B cell (primary cell): ENCODE measurements around the gene TDRD12. TPM values are rescaled to one million over a fixed set of nuclear protein-coding genes. Genes with fewer than 3 reads are reported as not detected.
"Not testable (repeated sequence)": the region's sequence is repeated elsewhere in the genome, so short reads cannot be mapped to it uniquely, and the experiment has no call there.

Source experiments
- ATAC-seq: fragments of 200-7000 bp; cut with Tn5 transposase; one replicate; pipeline ENCODE4 v1.10.0; 2021; ENCODE audit warnings: low read depth, mild to moderate bottlenecking, moderate number of reproducible peaks, moderate library complexity
- CTCF ChIA-PET: fragments of 350-600 bp; sonication (Branson Sonifier 250); formaldehyde crosslinking; loops from one replicate; lab custom pipeline; 2021; ENCODE audit warnings: antibody characterized with exemption, inconsistent platforms; lab: Charles Lee
- POLR2A ChIA-PET: fragments of 350-600 bp; sonication (Branson Sonifier 250); formaldehyde crosslinking; loops from one replicate; lab custom pipeline; 2021; ENCODE audit warnings: antibody characterized with exemption; lab: Charles Lee
- DNase-seq: peaks from one replicate; pipeline ENCODE4 v3.0.0; 2013
- H2AFZ ChIP-seq: 2 replicates; pipeline ENCODE4 v1.6.1; 2012; ENCODE audit warnings: mild to moderate bottlenecking, low read depth, low read length; ENCODE audit not compliant: insufficient read depth, poor library complexity, severe bottlenecking
- H3K27ac ChIP-seq, 2 donors: 1 replicate in 1 of 2; 2 replicates in 1 of 2; pipeline ENCODE4 v1.5.1; 2012 to 2013; ENCODE audit warnings: low read length in 2 of 2, mild to moderate bottlenecking in 2 of 2, moderate library complexity in 1 of 2
- H3K27me3 ChIP-seq, 4 experiments: fragments of 200-600 bp in 1 of 4; sonication (generic) in 1 of 4; replicated peaks in 1 of 4; 1 replicate in 2 of 4; 2 replicates in 2 of 4; pipeline versions ENCODE4 v1.6.1 to v1.7.0; 2013 to 2016; ENCODE audit warnings: low read length in 3 of 4, mild to moderate bottlenecking in 2 of 4, mixed read lengths in 1 of 4, moderate library complexity in 1 of 4; ENCODE audit not compliant: insufficient read depth in 4 of 4, control insufficient read depth in 3 of 4; ENCODE audit errors: control extremely low read depth in 1 of 4
- H3K36me3 ChIP-seq, 2 experiments: replicated peaks in 1 of 2; 1 replicate in 1 of 2; 2 replicates in 1 of 2; pipeline versions ENCODE4 v1.6.1 to v1.7.1; 2013; ENCODE audit warnings: low read length in 1 of 2; ENCODE audit not compliant: insufficient read depth in 2 of 2, control insufficient read depth in 1 of 2; ENCODE audit errors: control extremely low read depth in 1 of 2, extremely low read depth in 1 of 2
- H3K4me1 ChIP-seq, 2 donors: fragments of 200-600 bp in 1 of 2; sonication (generic) in 1 of 2; 1 replicate in 1 of 2; 2 replicates in 1 of 2; pipeline versions ENCODE4 v1.5.1 to v1.6.1; 2013 to 2017; ENCODE audit warnings: low read length in 2 of 2; ENCODE audit not compliant: control insufficient read depth in 2 of 2, insufficient read depth in 2 of 2
- H3K4me2 ChIP-seq: replicated peaks from 2 replicates; pipeline ENCODE3; 2012; ENCODE audit warnings: mild to moderate bottlenecking, low read depth, low read length; ENCODE audit not compliant: poor library complexity, severe bottlenecking
- H3K4me3 ChIP-seq, 5 experiments: fragments of 200-600 bp in 1 of 5; sonication (generic) in 1 of 5; 1 replicate in 3 of 5; 2 replicates in 2 of 5; pipeline versions ENCODE4 v1.5.1 to v1.7.0; 2011 to 2016; ENCODE audit warnings: low read length in 4 of 5, mild to moderate bottlenecking in 4 of 5, low read depth in 2 of 5, control low read depth in 1 of 5, moderate library complexity in 1 of 5; ENCODE audit not compliant: insufficient read depth in 1 of 5; ENCODE audit errors: control extremely low read depth in 1 of 5, extremely low read depth in 1 of 5
- H3K79me2 ChIP-seq: fragments of 200-600 bp; sonication (generic); one replicate; pipeline ENCODE4 v1.6.0; 2016; ENCODE audit warnings: low read length; ENCODE audit not compliant: control insufficient read depth, insufficient read depth
- H3K9ac ChIP-seq: fragments of 200-600 bp; sonication (generic); 2 replicates; pipeline ENCODE4 v1.6.1; 2017; ENCODE audit warnings: mild to moderate bottlenecking, low read length, moderate library complexity
- H3K9me3 ChIP-seq, 3 donors: one replicate each; pipeline versions ENCODE4 v1.6.1 to v1.7.1; 2013; ENCODE audit warnings: low read length in 2 of 3; ENCODE audit not compliant: control insufficient read depth in 2 of 3, insufficient read depth in 1 of 3; ENCODE audit errors: control extremely low read depth in 1 of 3
- H4K20me1 ChIP-seq: 2 replicates; pipeline ENCODE4 v1.6.0; 2012; ENCODE audit warnings: mild to moderate bottlenecking, low read length; ENCODE audit not compliant: insufficient read depth, control insufficient read depth, poor library complexity, severe bottlenecking
- H3K27ac Mint-ChIP-seq: one replicate; pipeline ENCODE4 v1.8.0; 2021; ENCODE audit warnings: mixed read lengths
- H3K27me3 Mint-ChIP-seq: one replicate; pipeline ENCODE4 v1.8.0; 2021; ENCODE audit warnings: mixed read lengths
- H3K4me1 Mint-ChIP-seq: one replicate; pipeline ENCODE4 v1.8.0; 2021; ENCODE audit warnings: mixed read lengths
- H3K4me3 Mint-ChIP-seq: one replicate; pipeline ENCODE4 v1.8.0; 2021; ENCODE audit warnings: mixed read lengths
- H3K9me3 Mint-ChIP-seq: one replicate; pipeline ENCODE4 v1.8.0; 2022; ENCODE audit warnings: mixed read lengths; ENCODE audit not compliant: insufficient read depth
- EZH2 ChIP-seq: IDR thresholded peaks from 2 replicates; pipeline ENCODE4 v1.6.1; 2012; ENCODE audit warnings: borderline replicate concordance, low read depth, mild to moderate bottlenecking, moderate library complexity, low read length; ENCODE audit not compliant: insufficient read depth, poor library complexity, severe bottlenecking
- WGBS: methylation state at CpG from one replicate; pipeline ENCODE4 v1.1.5; 2013; ENCODE audit warnings: missing lambda C conversion rate; ENCODE audit not compliant: insufficient coverage; 5-methylcytosine and 5-hydroxymethylcytosine counted together
- intact Hi-C: fragments of 100-400 bp; cut with micrococcal nuclease; formaldehyde crosslinking; loops from one replicate; pipeline ENCODE4 v1.10.0; 2022
- polyA plus RNA-seq: library from polyadenylated mRNA; depleted of rRNA; stranded (reverse); fragments of >200 nt; gene quantifications from 2 replicates; pipeline ENCODE4 v1.2.3, GENCODE V29; 2012
- total RNA-seq, 2 donors: library from RNA; stranded (reverse); fragments of 120-200 nt in 1 of 2; gene quantifications; 1 replicate in 1 of 2; 2 replicates in 1 of 2; pipeline versions ENCODE4 v1.2.3 to v1.2.4, GENCODE V29; 2013 to 2022
- TF ChIP-seq, protein P1 (sequence below): fragments of 200-600 bp; IDR thresholded peaks from one replicate; pipeline ENCODE4 v1.8.0; 2022; ENCODE audit warnings: antibody characterized with exemption, mild to moderate bottlenecking

TDRD12 gene
- total and polyA plus RNA-seq, 2 donors (not counting 1 experiment from before 2014, with no cell fraction given) = 0.30 to 1.1 TPM

DNA sequence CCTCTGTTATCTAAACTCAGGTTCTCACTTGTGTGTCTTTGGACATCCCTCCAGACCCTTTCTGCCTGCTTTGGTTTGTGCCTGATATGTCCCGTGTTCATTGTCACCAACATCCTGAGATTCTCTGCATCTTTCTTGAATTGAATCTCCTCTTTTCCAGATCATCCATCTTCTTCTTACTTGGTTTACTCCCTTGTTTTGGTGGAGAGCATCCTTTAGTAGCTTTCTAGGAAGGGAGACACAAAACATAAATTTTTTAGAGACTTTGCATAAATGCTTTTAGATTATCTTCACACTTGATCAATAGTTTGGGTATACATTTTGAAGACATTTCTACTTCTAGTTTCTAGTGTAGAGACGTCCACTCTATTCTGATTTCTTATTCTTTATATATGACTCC, 61.7 kb downstream of the TDRD12 start:
- no peak overlapping the region for H3K4me3 Mint-ChIP-seq
- TF ChIP-seq, protein P1, sequence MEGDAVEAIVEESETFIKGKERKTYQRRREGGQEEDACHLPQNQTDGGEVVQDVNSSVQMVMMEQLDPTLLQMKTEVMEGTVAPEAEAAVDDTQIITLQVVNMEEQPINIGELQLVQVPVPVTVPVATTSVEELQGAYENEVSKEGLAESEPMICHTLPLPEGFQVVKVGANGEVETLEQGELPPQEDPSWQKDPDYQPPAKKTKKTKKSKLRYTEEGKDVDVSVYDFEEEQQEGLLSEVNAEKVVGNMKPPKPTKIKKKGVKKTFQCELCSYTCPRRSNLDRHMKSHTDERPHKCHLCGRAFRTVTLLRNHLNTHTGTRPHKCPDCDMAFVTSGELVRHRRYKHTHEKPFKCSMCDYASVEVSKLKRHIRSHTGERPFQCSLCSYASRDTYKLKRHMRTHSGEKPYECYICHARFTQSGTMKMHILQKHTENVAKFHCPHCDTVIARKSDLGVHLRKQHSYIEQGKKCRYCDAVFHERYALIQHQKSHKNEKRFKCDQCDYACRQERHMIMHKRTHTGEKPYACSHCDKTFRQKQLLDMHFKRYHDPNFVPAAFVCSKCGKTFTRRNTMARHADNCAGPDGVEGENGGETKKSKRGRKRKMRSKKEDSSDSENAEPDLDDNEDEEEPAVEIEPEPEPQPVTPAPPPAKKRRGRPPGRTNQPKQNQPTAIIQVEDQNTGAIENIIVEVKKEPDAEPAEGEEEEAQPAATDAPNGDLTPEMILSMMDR = no peak
- no peak for TF ChIP-seq EZH2
- Histone ChIP-seq H3K79me2 (no peaks in the 10 kb centered on the region), H3K4me1 (no peaks in the 10 kb centered on the region), H3K27ac (no peak overlapping the region), H2AFZ (no peak overlapping the region), H3K27me3 (no peaks in the 10 kb centered on the region), H3K4me3 (no peak overlapping the region), H3K9me3 (peaks cover 0 to 4% (median 3%) of the 10 kb centered on the region in 3 donors), H4K20me1 (no peaks in the 10 kb centered on the region), H3K9ac (no peak overlapping the region), H3K4me2 (no peak overlapping the region), H3K36me3 (no peaks in the 10 kb centered on the region)
- DNase-seq (no peak), ATAC-seq (no peak)
- no CpG with 5 or more reads among the region's 2 CpGs for WGBS
- peaks cover 5% of the 10 kb centered on the region for H3K9me3 Mint-ChIP-seq
- intact Hi-C loops = no loop called here
- H3K27ac Mint-ChIP-seq = no peak overlapping the region
- H3K4me1 Mint-ChIP-seq = no peaks in the 10 kb centered on the region
- POLR2A ChIA-PET = no interaction called here
- peaks cover 4% of the 10 kb centered on the region for H3K27me3 Mint-ChIP-seq
- CTCF ChIA-PET = no interaction called here

DNA sequence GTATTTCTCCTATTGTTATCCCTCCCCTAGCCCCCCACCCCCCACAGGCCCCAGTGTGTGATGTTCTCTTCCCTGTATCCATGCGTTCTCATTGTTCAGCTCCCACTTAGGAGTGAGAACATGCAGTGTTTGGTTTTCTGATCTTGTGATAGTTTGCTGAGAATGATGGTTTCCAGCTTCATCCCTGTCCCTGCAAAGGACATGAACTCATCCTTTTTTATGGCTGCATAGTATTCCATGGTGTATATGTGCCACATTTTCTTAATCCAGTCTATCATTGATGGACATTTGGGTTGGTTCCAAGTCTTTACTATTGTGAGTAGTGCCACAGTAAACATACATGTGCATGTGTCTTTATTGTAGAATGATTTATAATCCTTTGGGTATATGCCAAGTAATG, 62.5 kb downstream of the TDRD12 start:
- H3K4me1 ChIP-seq, H4K20me1 ChIP-seq, H3K27ac ChIP-seq, H3K9me3 ChIP-seq, H3K4me2 ChIP-seq, H3K36me3 ChIP-seq, H3K79me2 ChIP-seq, CTCF ChIA-PET, H3K4me3 Mint-ChIP-seq, DNase-seq, H3K27me3 ChIP-seq, H3K27me3 Mint-ChIP-seq, intact Hi-C loops, H3K27ac Mint-ChIP-seq, H3K4me3 ChIP-seq, ATAC-seq, H2AFZ ChIP-seq, H3K4me1 Mint-ChIP-seq, H3K9me3 Mint-ChIP-seq, H3K9ac ChIP-seq, POLR2A ChIA-PET: not testable (repeated sequence)
- no CpG with 5 or more reads among the region's 1 CpG for WGBS

DNA sequence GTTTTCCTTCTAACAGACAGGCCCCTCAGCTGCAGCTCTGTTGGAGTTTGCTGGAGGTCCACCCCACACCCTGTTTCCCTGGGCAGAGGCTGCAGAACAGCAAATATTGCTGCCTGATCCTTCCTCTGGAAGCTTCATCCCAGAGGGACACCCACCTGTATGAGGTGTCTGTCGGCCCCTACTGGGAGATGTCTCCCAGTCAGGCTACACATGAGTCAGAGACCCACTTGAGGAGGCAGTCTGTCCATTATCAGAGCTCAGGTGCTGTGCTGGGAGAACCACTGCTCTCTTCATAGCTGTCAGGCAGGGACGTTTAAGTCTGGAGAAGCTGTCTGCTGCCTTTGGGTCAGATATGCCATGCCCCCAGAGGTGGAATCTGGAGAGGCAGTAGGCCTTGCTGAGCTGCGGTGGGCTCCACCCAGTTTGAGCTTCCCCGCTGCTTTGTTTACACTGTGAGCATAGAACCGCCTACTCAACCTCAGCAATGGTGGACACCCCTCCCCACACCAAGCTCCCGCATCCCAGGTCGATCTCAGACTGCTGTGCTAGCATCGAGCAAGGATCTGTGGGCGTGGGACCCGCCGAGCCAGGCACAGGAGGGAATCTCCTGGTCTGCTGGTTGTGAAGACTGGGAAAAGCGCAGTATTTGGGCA, 67.7 kb downstream of the TDRD12 start:
- DNase-seq, H3K36me3 ChIP-seq, ATAC-seq, intact Hi-C loops, H4K20me1 ChIP-seq, H3K4me1 ChIP-seq, H3K9me3 Mint-ChIP-seq, H3K27ac ChIP-seq, H3K4me1 Mint-ChIP-seq, H3K4me3 ChIP-seq, H3K27me3 ChIP-seq, H2AFZ ChIP-seq, H3K9me3 ChIP-seq, H3K9ac ChIP-seq, H3K4me3 Mint-ChIP-seq, H3K79me2 ChIP-seq, CTCF ChIA-PET, H3K27ac Mint-ChIP-seq, H3K4me2 ChIP-seq, POLR2A ChIA-PET: not testable (repeated sequence)
- peaks cover 14% of the 10 kb centered on the region for H3K27me3 Mint-ChIP-seq
- 85% methylated on average over 12 of the region's 12 CpGs for WGBS
